ENCODE data around the gene DCBLD1.
"Not testable (repeated sequence)": the region's sequence is repeated elsewhere in the genome, so short reads cannot be mapped to it uniquely, and the experiment has no call there.

Gene DCBLD1

GRCh38 chr6:117482240-117483003 is at the start of gene DCBLD1:
Gene DCBLD1, plus strand, starts transcription at chr6:117482674. Its CDS starts 108 bp downstream, at chr6:117482782.
- DNase-seq (ENCODE audit: low spot score) = peak; percentile 83

DNA sequence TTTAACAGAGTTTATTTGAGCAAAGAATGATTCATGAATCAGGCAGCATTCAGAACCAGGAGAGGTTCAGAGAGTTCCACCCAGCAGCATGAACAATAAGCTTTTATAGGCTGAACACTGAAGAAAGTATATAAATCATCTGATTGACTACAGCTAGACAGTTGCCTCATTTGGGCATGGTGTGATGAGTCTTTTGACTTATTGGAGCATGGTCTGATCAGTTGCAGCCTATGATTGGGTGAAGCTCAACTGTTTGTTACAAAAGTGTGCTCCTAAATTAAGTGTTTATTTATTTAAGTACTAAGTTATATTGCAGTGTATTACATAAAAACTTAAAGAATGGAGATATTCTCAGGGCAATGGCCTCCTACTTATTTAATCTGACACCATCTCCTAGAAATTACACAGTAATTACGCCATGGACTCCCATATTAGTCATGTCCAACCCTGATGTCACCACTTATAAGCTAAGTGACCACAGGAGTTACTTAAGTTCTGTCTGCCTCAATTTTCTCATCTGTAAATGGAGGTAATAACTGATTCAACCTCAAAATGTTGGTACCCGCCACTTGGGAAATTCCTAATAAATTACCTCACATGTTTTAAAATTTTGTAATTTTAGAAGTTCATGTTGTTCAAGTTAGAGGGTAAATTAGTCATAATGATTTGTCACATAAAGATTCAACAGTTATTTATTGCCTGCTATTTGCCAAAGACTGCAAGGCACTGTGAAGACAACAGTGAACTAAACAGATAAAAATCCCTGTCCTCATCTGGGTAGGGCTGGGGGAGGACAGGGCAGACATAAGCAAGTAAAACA is 41.6 kb upstream of the DCBLD1 start:
- DNase-seq (ENCODE audit: low spot score) = no peak

GRCh38 chr6:117441824-117442264 is 40.6 kb upstream of the DCBLD1 start:
- DNase-seq (ENCODE audit: low spot score) = no peak

DNA sequence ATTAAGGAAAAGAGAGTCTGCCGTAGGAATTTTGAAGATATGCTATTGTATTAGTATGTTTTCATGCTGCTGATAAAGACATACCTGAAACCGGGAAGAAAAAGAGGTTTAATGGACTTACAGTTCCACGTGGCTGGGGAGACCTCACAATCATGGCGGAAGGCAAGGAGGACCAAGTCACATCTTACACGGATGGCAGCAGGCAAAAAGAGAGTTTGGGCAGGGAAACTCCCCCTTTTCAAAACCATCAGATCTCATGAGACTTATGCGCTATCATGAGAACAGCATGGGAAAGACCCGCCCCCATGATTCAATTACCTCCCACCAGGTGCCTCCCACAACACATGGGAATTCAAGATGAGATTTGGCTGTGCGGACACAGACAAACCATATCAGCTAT is 40.2 kb upstream of the DCBLD1 start:
- not testable (repeated sequence) for DNase-seq (ENCODE audit: low spot score)

- no peak for DNase-seq (ENCODE audit: low spot score)
Measured at GRCh38 chr6:117444600-117444999, 37.9 kb upstream of the DCBLD1 start.

GRCh38 chr6:117446861-117447260 is 35.6 kb upstream of the DCBLD1 start:
- DNase-seq (ENCODE audit: low spot score) = no peak

GRCh38 chr6:117448011-117448410 is 34.5 kb upstream of the DCBLD1 start:
- no peak for DNase-seq (ENCODE audit: low spot score)

- no peak for DNase-seq (ENCODE audit: low spot score)
Measured at GRCh38 chr6:117448732-117449485, 33.6 kb upstream of the DCBLD1 start.

- no peak for DNase-seq (ENCODE audit: low spot score)
Measured at GRCh38 chr6:117449549-117450439, 32.7 kb upstream of the DCBLD1 start.

DNA sequence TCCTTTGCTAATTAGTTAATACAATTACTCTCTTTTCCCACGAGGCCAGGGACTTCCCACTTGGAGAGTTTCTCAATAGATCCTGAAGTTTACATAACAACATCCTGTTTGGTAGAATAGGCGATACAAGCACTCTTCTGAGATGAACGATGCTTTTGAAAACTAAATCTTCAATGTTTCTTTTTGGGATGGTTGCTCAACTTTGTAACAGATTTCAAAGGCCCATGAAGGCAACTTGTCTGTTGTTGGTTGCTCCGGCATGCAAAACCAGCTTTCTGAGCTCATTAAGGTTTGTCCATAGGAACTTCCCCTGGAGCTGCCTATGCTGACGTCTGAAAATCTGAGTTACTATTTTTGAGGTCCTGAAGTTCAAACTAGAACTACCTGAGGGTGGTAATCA is 30.8 kb upstream of the DCBLD1 start:
- DNase-seq (ENCODE audit: low spot score) = no peak

DNA sequence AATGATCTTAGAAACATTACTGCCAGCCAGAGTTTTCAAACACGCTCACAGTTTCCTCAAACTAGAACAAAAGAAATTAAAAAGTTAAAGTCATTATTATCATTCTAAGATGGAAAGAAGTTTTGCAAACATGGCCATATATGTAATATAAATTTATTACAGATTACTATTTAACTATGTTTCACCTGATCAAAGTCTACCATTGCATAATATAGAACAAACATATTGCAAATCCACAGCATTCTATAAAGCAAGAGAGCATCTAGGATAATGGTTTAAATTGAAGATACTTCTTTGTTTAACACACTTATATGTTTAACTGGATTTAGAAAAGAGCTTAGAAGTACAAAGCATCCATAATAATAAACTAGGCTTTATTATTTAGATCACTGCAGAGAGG is 26.2 kb upstream of the DCBLD1 start:
- DNase-seq (ENCODE audit: low spot score) = no peak

- DNase-seq (ENCODE audit: low spot score) = no peak
Measured at GRCh38 chr6:117456998-117457397, 25.5 kb upstream of the DCBLD1 start.

DNA sequence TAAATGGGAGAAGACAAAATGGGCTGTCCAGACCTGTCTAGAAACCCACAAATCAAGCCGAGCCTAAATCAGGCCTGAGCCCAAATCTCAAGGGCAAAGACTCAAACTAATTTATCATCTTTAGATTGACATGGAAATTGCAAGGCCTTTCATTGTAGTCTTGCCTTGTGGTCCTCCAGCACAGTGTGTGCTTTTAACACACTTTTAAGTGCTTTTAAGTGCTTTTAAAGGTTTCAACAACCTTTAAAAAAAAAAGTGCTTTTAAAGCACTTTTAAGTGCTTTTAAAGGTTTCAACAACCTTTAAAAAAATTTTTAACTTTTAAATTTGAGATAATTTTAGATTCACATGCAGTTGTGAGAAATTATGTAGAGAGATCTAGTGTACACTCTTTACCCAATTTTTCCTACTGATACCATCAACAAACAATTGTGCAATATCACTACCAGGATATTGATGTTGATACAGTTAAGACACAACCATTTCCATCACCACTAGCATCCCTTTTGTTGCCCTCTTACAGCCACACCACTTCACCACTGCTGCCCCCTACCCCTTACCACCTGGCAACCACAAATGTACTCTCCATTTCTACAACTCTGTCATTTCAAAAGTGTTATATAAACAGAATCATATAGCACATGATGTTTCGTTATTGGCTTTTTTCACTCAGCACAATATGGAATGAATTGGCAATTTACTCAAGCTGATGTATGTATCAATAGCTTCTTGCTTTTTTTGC is 23.1 kb upstream of the DCBLD1 start:
- DNase-seq (ENCODE audit: low spot score) = no peak

DNA sequence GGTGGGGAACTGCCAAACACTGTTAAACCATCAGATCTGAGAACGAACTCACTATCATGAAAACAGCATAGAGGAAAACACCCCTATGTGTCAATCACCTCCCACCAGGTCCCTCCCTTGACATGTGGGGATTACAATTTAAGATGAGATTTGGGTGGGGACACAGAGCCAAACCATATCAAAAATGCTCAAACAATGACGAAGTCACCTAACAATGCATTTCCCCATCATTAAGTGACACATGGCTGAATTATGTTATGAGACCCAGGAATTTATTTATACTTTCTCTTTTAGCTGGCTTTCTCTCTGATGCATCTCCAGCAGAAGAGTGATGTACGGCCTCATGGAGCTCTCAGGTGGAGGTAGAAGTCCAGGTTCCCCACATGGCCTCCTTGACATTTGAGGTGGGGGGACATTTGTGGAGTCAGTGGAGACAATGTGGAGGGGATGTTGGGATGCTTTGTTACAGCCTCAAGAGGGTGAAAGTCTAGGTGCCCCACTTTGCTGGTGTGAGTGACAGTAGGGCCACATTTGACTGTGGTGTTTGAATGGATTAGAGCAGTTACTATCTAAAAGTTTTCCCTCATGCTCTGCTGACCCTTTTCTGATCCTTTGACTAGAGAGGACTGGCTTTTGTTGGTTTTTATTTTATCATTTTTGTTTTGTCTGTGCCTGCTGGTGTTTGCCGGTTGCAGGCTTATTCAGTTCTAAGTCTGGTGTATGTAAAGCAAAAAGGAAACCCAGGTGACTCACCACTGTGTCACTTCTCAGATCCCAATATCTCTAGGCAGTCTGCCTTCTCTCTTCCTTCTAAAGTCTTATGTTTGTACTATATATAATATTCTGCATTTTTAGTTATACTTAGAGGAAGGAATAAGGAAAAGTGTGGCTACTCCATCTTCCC is 18.5 kb upstream of the DCBLD1 start:
- DNase-seq (ENCODE audit: low spot score) = no peak

GRCh38 chr6:117464700-117465099 is 17.8 kb upstream of the DCBLD1 start:
- no peak for DNase-seq (ENCODE audit: low spot score)

DNA sequence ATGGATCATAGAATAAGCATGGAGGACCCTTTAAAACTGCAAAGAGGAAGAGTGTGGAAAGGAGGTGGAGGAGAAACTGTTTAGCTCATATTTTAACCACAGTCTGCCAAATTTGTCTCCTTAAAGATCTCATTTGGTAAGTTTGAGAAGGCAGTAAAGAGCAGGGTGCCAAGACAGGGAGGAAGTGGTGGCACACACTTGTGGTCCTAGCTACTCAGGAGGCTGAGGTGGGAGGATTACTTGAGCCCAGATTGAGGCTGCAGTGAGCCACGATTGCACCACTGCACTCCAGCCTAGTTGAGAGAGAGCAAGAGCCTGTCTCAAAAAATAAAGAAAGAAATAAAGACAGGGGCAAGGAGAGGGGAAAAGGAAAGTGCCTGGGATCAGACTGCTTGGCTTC is 16.8 kb upstream of the DCBLD1 start:
- no peak for DNase-seq (ENCODE audit: low spot score)

- DNase-seq (ENCODE audit: low spot score) = no peak
Measured at GRCh38 chr6:117467876-117468275, 14.6 kb upstream of the DCBLD1 start.

DNA sequence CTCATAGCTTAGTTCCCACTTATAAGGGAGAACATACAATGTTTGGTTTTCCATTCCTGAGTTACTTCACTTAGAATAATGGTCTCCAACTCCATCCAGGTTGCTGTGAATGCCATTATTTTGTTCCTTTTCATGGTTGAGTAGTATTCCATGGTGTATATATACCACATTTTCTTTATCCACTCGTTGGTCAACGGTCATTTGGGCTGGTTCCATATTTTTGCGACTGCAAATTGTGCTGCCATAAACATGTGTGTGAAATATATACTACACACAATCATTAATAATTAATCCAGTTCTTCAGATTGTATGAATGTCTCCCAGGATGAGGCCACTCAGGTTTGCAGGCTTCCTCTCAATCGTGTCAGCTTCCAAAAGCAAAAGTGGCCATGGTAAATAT is 13.9 kb upstream of the DCBLD1 start:
- not testable (repeated sequence) for DNase-seq (ENCODE audit: low spot score)

DNA sequence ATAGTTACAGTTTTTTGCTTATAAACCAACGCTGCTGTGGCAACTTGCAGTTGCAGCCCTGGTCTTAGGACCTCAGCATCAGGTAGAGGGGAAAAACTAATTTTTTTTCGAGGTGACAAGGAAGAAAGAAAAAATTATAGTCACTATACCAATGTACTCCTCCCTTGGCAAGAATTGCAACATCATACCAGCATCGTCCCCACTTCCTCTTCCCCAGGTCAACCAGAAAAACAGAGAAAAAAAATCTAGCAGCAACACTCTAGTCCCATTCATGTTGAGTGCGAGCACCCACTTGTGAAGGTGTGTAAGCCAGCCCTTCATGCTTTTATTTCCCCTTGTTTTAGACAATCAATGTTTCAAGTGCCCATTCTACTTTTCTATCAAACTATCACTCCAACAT is 13.1 kb upstream of the DCBLD1 start:
- no peak for DNase-seq (ENCODE audit: low spot score)

- no peak for DNase-seq (ENCODE audit: low spot score)
Measured at GRCh38 chr6:117469791-117470190, 12.7 kb upstream of the DCBLD1 start.
